HT1080 (cell line): Measurements from ENCODE around the gene SYCE1L. TPM values are rescaled to one million over a fixed set of nuclear protein-coding genes. Genes with fewer than 3 reads are reported as not detected.
"Not testable (repeated sequence)": the region's sequence is repeated elsewhere in the genome, so short reads cannot be mapped to it uniquely, and the experiment has no call there.

Source experiments
- DNase-seq: peaks from one replicate; pipeline ENCODE4 v3.0.0-alpha.2; 2015; ENCODE audit warnings: low read depth
- polyA plus RNA-seq, 2 experiments: library from polyadenylated mRNA; depleted of rRNA; stranded (reverse); fragments of >200 nt; gene quantifications; 2 replicates each; pipeline ENCODE4 v1.2.3, GENCODE V29; 2015
- total RNA-seq: library from RNA; depleted of rRNA; stranded (reverse); fragments of >200 nt; shearing (Covaris generic); gene quantifications from 2 replicates; pipeline ENCODE4 v1.2.3, GENCODE V29; 2014; rRNA removed

Gene SYCE1L, protein sequence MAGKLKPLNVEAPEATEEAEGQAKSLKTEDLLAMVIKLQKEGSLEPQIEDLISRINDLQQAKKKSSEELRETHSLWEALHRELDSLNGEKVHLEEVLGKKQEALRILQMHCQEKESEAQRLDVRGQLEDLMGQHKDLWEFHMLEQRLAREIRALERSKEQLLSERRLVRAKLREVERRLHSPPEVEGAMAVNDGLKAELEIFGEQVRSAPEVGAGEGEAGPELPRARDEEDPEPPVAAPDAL
- not detected in 2 replicates for total RNA-seq
- polyA plus RNA-seq (2015; cell fraction: cytosol; rRNA removed) = not detected in 2 replicates
- 0.23 and 0.48 TPM in 2 replicates for polyA plus RNA-seq (2015; cell fraction: nucleus; rRNA removed)

DNA sequence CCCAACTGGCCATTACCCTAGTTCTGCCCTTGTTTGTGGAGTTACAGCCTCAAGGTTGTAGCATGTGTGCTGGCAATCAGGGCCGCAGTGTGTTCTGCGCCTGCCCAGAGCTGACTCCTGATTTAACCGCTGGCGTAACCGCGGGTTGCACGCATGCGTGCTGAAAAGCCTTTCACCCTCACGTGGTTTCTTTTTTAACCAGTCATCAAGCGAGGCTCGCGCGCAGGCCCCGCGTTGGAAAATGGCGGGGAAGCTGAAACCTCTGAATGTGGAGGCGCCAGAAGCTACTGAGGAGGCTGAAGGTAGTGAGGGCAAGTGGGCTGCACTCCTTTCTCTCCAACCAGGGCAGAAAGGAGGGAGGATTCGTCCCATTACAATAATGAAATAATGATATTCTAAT lies at the start of gene SYCE1L:
TSS of gene SYCE1L (plus strand) at position 198 of the 400 bp plus-strand sequence. CDS start at position 242, 44 bp downstream.
- no peak for DNase-seq

DNA sequence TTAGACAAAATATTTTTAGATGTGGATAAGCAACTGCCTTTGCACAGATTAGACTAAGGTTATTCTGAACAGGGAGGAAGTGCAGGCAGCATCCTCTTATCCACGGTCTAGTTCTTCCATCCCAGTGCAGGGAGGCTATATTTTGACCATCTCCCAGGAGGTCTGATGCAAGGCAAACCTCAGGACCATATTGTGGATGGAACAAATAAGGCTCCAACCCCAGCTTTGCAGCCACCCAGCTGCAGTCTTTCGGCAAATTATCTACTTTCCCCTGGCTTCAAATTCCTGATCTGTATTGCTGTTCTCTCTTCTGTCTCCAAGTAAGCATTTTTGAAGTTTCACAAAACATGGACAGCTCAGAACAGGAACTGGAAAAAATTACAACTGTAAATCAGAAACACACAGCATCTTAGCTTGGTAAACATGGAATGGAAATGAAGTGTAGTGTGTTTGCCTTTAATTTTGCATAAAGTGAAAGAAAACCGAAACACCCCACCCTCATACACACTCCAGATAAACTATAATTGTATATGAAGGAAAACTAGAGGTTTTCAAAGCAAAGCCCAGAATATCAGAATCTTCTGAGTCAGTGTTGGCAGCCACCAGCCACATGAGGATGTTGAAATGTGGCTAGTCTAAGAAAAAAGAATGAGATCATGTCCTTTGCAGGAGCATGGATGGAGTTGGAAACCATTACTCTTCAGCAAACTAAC lies 41.7 kb upstream of the SYCE1L start:
- DNase-seq = no peak

DNA sequence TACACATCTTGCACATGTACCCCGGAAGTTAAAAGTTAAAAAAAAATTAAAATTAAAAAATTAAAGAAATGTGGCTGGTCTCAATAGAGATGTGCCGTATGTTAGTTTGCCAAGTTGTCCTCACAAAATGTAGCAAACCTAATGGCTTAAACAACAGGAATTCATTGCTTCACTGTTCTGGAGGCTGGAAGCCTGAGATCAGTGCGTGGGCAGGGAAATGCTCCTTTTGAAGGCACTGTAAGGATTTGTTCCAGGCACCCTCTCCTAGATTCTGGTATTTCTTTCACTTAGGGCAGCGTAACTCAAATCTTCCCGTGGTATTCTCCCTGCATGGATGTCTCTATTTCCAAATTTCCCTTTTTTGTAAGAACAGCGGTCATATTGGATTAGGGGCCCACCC lies 40.9 kb upstream of the SYCE1L start:
- DNase-seq = no peak

DNA sequence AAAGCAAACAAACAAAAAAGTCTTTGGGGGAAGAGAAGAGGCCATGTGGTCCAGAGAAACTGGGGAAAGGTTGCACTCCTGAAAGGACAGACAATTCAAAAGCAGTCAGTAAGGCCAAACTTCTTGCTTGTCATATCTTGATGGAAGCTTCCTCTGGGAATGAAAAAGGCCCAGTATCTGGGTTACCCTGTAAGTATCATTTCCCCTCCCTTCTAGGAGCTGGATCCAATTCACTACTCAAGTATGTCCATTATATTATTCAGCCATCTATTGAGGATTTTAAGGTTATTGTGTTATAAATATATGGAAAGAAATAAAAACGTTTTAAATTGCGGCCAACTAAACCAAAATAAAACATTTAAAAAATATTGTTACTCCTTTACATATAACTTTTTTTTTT lies 34.2 kb upstream of the SYCE1L start:
- no peak for DNase-seq

DNA sequence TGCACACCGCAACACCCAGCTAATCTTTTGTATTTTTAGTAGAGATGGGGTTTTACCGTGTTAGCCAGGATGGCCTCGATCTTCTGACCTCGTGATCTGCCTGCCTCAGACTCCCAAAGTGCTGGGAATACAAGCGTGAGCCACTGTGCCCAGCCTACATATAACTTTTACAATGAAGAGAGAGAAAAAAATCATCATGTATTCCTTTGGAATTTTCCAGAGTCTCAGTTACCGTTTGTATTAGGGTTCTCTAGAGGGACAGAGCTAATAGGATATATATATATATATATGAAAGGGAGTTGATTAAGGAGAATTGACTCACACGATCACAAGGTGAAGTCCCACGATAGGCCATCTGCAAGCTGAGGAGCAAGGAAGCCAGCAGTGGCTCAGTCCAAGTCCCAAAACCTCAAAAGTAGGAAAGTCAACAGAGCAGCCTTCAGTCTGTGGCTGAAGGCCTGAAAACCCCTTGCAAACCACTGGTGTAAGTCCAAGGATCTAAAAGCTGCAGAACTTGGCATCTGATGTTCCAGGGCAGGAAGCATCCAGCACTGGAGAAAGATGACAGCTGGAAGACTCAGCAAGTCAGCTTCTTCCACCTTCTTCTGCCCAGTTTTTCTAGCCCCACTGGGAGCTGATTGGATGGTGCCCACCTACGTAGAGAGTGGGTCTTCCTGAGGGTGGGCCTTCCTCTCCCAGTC lies 33.5 kb upstream of the SYCE1L start:
- not testable (repeated sequence) for DNase-seq

DNA sequence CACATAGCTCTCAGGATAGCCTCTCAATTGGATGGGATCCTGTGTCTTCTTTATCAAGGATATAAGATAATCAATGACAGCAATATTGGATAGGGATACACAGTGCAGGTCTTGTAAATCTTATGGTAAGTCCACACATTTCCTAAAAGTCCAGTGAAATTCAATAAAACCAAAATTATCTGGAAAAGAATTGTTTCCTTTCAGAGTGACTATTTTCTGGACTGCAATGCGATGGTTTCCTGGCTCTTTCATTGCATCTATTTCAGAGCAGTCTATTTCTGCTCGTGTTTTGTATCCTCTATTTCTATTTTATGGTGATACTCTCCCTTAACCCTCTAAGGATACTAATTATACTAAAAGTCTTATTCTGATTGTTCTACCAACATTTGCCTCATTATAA lies 32.5 kb upstream of the SYCE1L start:
- no peak for DNase-seq

DNA sequence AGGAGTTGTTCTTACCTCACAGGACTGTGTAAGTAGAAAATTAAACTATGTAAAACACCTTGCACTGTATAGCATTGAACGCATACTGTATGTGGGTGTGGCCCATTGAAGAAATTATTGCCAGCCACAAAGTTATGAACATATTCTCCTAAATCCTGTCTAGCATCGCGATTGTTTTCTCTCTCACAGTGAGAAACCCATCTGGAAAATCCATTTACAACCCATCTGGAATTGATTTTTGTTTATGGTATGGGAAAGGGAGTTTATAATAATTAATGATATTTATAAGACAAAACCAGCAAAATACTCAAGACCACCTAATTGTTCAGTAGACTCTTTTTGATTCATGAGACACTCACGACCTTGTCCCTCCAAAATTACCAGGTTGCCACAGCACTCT lies 30.3 kb upstream of the SYCE1L start:
- no peak for DNase-seq

DNA sequence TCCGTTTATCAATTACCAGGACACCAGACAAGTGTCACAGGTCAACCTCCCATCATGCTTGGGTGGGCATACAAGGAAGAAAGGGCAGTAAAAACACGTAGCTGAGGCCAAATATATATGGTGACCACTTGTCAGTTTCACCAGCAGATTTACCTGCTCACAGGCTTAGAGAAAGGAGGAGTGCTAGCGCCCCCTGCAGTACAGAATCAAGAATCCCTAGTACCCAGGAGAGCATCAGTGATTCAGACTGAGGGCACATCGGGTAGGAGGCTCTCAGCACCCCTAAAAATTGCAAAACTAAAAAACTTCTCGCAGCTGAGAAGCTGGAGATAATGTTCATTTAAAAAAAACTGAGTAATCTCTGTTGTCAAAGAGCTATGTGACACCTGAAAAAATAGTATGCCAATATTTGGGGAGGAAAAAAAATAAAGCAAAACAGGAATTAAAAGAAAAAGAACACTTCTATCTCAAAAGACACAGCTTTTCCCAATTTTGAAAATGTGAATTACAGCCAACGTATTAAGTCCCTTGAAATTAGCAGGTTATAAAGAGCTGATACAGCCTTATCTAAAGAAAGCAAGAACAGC lies 29.5 kb upstream of the SYCE1L start:
- peak; percentile 18 for DNase-seq

DNA sequence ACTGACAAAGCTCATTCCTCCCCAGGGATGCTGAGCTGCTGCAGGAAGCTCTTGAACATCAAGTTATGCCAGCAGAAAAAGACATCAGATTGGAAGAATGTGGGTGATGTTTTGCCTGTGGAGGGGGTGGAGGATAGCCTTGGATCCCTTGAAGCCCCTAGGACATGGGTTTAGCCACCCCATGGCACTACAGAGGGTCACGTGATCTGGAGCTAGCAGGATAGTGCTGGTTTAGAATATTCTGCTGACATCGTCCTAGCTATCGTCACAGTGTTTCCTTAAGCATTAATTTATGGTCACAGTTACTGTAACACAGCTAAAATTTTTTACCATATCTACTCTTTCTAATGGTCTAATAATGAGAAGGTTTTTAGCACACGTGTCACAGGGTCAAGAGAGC lies 28.4 kb upstream of the SYCE1L start:
- no peak for DNase-seq

DNA sequence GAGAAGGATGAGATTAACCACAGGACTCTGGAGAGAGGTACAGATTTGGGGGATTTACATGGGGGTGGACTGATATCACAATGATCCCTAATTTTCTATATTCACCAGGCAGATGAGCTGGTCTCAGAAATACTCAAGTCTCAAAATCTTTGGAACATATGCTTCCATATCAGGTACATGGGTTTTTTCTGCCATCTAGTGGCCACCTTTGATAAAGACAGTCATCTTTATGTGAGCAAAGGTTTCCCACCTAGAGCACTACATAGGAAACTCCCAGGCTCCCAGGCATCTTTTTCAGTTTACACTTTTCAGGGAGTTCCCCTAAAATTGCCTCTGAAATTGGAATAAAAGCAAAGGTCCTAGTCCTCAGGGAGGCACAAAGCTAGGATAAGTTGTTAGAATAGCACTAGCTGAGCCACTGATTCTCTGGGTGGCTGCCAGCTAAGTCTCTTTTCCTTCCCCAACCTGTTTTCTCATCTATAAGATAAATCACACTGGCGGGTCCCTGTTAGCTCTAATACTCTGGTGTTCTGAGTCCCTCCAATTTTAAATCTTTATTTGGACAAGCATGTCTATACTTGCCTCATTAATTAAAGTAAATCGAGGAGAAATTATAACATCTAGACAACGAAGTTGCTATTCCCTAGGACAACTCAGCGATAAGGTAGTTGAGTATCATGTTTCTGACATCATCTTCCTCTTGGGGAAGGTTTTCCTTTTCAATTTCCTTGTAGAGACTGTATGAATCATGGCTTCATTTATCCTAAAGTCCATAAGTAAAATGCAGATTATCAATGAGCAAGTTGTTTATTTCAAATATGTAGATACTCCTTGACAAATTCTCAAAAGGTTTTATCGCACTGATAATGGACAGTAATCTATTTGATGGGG lies 27.2 kb upstream of the SYCE1L start:
- DNase-seq = peak; percentile 58

DNA sequence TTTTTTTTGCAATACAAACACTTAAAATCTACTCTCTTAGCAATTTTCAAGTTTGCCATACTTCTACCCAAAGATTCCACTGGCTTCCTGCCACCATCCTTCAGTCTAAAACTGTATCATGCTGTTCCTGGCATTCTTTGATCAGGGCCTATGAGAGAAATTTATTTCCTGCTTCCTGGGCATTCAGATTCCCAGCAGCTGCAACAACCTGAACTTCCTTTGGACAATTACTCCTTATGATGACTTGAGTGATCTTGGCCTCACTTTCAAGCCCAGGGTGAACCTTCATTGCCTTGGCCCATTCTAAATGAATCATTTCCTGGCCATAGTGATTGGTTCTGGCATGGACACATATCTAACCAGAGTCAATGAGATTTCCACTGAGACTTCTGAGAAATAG lies 26.3 kb upstream of the SYCE1L start:
- DNase-seq = peak; percentile 70

DNA sequence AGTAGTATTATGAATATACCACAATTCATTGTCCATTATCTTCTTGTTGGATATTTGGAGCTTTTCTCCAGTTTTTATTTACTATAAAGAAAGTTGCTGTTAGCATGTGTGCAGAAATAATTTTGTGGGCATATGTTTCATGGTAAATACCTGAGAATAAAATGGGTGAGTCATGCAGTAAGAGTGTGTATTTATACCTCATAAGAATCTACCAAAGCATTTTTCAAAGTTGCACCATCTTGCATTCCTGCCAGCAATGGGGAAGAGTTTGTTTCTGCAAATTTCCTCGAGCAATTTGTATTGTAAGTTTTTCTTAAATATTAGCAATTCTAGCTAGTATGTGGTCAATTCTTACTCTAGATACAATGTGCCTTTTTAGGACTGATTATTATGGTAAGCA lies 16.1 kb upstream of the SYCE1L start:
- DNase-seq = no peak

DNA sequence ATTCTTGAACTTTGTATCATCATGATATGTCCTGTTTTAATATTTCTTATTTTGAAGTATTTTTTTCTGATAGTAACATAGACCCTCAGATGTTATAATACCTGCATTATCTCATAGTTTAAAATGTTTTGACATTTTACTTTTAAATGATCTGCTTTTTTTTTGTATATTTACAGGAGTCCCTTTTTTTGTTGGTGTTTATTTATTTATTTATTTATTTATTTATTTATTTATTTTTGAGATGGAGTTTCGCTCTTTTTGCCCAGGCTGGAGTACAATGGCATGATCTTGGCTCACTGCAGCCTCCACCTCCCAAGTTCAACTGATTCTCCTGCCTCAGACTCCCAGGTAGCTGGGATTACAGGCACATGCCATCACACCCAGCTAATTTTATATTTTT lies 12.9 kb upstream of the SYCE1L start:
- not testable (repeated sequence) for DNase-seq

DNA sequence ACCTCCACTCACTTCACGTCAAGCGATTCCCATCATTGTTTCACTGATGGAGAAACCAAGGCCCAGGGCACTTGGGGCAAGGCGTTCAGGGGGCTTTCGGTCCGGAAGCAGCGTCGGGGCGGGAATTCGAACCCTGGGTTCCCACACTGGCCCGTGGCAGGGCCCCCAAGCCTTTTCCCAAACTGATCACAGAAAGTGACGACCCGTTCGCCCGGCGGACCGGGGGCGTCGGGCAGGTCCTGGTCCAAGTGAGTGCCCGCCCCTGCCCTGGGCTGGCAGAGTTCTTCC lies 9.1 kb upstream of the SYCE1L start:
- DNase-seq = no peak

DNA sequence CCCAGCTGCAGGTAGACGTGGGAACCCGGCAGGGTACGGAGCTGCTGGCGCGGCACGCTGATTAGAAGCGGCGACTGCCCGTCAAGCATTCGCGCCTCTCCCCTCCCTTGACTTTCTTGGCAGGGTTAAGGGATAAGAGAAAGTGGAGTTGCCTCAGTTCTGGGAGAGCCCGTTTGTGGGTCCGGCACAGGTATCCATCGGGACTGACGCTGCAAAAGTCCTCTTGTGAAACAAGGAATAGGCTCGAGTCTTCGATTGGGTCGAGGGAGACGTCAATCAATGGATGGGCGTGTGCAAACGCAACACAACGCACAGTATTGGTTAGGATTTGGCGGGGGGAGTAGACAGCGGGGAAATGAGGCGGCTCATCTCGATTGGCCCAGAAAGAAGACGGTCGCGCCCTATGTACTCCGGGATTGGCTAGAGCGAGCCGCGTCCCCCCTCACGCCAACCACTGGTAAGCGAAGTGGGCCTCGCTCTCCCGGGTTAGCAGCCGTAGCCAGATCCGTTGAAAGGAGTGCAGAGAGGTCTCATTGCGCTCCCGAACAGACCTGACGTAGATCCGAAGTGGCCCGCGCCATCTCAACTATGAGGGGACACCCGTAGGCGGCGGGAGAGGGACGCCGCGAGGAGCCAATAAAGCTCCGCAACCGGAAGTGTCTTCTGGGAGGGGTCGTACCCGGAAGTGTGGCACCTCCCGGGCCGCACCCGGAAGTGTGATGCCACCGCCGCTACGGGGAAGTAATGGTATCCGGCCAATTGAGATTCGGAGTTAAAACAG lies 8.5 kb upstream of the SYCE1L start, which contains the start of gene MON1B:
TSS of gene MON1B (plus strand) at position 713 of the 781 bp plus-strand sequence. CDS start 296 bp downstream, outside the sequence.
- peak; percentile 99 for DNase-seq

DNA sequence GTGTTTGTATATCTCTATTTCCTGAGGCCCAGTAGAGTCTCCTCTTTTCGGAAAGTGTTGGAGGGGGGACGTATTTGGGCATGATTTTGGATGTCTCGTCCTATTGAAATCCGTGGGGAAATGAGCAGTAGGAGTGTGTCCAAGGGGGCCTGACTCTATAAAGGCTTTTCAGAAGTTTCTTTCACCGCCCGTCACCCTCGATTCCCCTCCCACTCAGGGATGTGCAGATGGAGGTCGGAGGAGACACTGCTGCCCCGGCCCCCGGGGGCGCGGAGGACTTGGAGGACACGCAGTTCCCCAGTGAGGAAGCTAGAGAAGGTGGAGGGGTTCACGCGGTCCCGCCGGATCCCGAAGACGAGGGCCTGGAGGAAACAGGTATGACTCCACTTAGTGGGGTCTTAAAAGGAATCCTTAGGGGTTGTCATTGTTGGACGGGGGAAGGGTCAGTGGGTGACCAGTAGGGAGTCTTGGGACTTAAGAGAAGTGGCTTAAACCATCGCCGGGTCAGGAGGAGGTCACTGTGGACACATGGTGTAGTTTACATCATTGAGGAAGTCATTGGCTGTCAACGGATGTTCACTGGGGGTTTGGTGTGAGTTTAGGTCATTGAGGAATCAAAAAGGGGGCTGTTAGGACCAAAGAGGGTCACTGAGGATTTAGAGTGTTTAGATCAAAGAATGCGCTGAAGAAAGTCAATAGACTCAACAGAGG lies 7.8 kb upstream of the SYCE1L start:
- no peak for DNase-seq

DNA sequence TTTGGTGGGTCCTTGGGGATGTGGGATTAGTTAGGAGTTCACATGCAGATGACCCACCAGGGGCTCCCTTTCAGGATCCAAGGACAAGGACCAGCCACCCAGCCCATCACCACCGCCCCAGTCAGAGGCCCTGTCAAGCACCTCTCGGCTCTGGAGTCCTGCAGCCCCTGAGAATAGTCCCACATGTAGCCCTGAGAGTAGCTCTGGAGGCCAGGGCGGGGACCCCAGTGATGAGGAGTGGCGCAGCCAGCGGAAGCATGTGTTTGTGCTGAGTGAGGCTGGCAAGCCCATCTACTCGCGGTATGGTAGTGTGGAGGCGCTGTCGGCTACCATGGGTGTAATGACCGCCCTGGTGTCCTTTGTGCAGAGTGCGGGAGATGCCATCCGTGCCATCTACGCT lies 5.8 kb upstream of the SYCE1L start:
- no peak for DNase-seq

DNA sequence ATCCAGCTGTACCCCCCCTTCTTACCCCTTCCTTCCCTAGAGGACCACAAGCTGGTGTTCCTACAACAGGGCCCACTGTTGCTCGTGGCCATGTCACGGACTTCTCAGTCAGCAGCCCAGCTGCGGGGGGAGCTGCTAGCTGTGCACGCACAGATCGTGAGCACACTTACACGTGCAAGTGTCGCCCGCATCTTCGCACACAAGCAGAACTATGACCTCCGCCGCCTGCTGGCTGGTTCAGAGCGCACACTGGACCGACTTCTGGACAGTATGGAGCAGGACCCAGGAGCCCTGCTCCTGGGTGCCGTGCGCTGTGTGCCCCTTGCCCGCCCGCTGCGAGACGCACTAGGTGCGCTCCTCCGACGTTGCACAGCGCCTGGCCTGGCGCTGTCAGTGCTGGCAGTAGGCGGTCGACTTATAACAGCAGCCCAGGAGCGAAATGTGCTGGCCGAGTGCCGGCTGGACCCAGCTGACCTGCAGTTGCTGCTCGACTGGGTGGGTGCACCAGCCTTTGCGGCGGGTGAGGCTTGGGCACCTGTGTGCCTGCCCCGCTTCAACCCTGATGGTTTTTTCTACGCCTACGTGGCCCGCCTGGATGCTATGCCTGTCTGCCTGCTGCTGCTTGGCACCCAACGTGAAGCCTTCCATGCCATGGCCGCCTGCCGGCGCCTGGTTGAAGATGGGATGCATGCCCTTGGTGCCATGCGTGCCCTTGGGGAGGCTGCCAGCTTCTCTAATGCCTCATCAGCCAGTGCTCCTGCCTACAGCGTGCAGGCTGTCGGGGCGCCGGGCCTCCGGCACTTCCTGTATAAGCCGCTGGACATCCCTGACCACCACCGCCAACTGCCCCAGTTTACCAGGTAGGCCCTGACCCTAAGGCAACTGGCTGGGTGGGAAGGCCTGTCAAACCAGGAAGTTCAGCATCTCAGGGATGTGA lies 4.6 kb upstream of the SYCE1L start:
- no peak for DNase-seq
